Pons (tissue), 1 donor: ENCODE measurements around the gene CIB4.
"Not testable (repeated sequence)": the region's sequence is repeated elsewhere in the genome, so short reads cannot be mapped to it uniquely, and the experiment has no call there.

Experiments used
- DNase-seq: peaks from one replicate; pipeline ENCODE4 v3.0.0-alpha.2; 2016; ENCODE audit warnings: low spot score

The CIB4 gene

GRCh38 chr2:26666671-26667070 lies 25.5 kb upstream of the CIB4 start:
- no peak for DNase-seq

GRCh38 chr2:26665296-26665695 lies 24.1 kb upstream of the CIB4 start:
- DNase-seq, result not testable (repeated sequence)

GRCh38 chr2:26660363-26660962 lies 19.3 kb upstream of the CIB4 start:
- DNase-seq, result no peak

GRCh38 chr2:26658691-26659346 lies 17.7 kb upstream of the CIB4 start:
- DNase-seq, result no peak

- no peak for DNase-seq
Measured at GRCh38 chr2:26657265-26657664, 16.1 kb upstream of the CIB4 start.

- no peak for DNase-seq
Measured at GRCh38 chr2:26655611-26656195, 14.5 kb upstream of the CIB4 start.

- DNase-seq, result not testable (repeated sequence)
Measured at GRCh38 chr2:26655120-26655519, 14.0 kb upstream of the CIB4 start.

- no peak for DNase-seq
Measured at GRCh38 chr2:26654061-26654340, 12.8 kb upstream of the CIB4 start.

GRCh38 chr2:26653207-26654060 lies 12.3 kb upstream of the CIB4 start:
- DNase-seq, result no peak

- no peak for DNase-seq
Measured at GRCh38 chr2:26652361-26653041, 11.3 kb upstream of the CIB4 start.

- no peak for DNase-seq
Measured at GRCh38 chr2:26651799-26652198, 10.6 kb upstream of the CIB4 start.

GRCh38 chr2:26651470-26651771 lies 10.3 kb upstream of the CIB4 start:
- no peak for DNase-seq

- DNase-seq, result no peak
Measured at GRCh38 chr2:26650713-26651469, 9.7 kb upstream of the CIB4 start.

- DNase-seq, result no peak
Measured at GRCh38 chr2:26649992-26650712, 9.0 kb upstream of the CIB4 start.

GRCh38 chr2:26649322-26649721 lies 8.2 kb upstream of the CIB4 start:
- DNase-seq, result no peak

GRCh38 chr2:26648516-26648915 lies 7.3 kb upstream of the CIB4 start:
- DNase-seq, result no peak

GRCh38 chr2:26647981-26648380 lies 6.8 kb upstream of the CIB4 start:
- DNase-seq, result no peak

GRCh38 chr2:26646986-26647672 lies 6.0 kb upstream of the CIB4 start:
- DNase-seq, result no peak

- DNase-seq, result no peak
Measured at GRCh38 chr2:26645762-26646161, 4.6 kb upstream of the CIB4 start.

- DNase-seq, result no peak
Measured at GRCh38 chr2:26644188-26644835, 3.1 kb upstream of the CIB4 start.
